OCI-LY1 (cell line): ENCODE data around the gene REM2.

Experiments used
- EZH2 ChIP-seq: fragments of 200-600 bp; sonication (generic), shearing (Covaris generic); IDR thresholded peaks from 2 replicates; pipeline ENCODE4 v1.8.0; 2017; ENCODE audit warnings: borderline replicate concordance, mixed run types, mild to moderate bottlenecking, antibody characterized with exemption, low read length, moderate library complexity, mixed read lengths
- TF ChIP-seq, protein P1 (sequence below): fragments of 200-600 bp; sonication (generic), shearing (Covaris generic); IDR thresholded peaks from 2 replicates; pipeline ENCODE4 v1.5.1; 2017; ENCODE audit warnings: mild to moderate bottlenecking, antibody characterized with exemption, low read length, moderate library complexity, mixed read lengths

DNA sequence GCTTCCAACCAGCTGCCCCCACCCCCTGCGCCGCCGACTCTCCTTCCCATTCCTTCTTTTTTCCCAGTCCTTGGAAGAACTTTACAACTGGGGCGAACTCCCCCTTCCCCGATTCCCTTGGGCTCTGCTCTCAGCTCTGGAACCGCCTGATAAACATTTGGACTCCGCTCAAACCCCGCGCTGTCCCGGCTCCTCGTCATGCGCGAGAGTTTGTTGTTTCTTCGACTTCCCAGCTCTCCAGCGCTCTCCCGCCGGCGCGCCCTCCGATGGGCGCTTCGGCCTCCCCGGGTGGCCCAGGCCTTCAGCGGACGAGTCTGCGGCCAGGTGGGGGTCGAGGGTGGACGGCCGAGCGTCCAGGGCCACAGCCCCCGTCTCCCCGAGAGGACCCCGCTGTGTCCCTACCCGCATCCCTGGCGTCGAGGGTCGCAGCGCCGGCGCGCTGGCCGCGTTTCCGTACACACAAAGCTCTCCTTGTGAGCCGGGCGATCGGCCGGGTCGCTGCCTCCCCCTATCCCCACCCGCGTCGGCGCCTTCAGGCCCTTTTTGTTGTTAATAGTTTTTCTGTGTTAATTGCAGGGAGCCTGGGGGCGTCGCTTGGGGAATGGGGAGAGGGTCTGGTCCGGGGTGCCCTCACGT, 45.8 kb upstream of the REM2 start:
- TF ChIP-seq, protein P1, sequence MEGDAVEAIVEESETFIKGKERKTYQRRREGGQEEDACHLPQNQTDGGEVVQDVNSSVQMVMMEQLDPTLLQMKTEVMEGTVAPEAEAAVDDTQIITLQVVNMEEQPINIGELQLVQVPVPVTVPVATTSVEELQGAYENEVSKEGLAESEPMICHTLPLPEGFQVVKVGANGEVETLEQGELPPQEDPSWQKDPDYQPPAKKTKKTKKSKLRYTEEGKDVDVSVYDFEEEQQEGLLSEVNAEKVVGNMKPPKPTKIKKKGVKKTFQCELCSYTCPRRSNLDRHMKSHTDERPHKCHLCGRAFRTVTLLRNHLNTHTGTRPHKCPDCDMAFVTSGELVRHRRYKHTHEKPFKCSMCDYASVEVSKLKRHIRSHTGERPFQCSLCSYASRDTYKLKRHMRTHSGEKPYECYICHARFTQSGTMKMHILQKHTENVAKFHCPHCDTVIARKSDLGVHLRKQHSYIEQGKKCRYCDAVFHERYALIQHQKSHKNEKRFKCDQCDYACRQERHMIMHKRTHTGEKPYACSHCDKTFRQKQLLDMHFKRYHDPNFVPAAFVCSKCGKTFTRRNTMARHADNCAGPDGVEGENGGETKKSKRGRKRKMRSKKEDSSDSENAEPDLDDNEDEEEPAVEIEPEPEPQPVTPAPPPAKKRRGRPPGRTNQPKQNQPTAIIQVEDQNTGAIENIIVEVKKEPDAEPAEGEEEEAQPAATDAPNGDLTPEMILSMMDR, result no peak
- TF ChIP-seq EZH2, result no peak
